Activated CD8-positive, alpha-beta T cell treated with anti-CD3 and anti-CD28 coated beads for 36 hours (primary cell): ENCODE data around the gene PACSIN3. TPM values are rescaled to one million over a fixed set of nuclear protein-coding genes. Genes with fewer than 3 reads are reported as not detected.

Source experiments
- ATAC-seq: fragments of 200-7000 bp; cut with Tn5 transposase; one replicate; pipeline ENCODE4 v1.10.0; 2021; ENCODE audit warnings: mild to moderate bottlenecking, moderate library complexity
- CTCF ChIA-PET: fragments of 350-600 bp; sonication (Branson Sonifier 250); formaldehyde crosslinking; loops from one replicate; lab custom pipeline; 2021; ENCODE audit warnings: antibody characterized with exemption; lab: Charles Lee
- POLR2A ChIA-PET: fragments of 350-600 bp; sonication (Branson Sonifier 250); formaldehyde crosslinking; loops from one replicate; lab custom pipeline; 2021; ENCODE audit warnings: antibody characterized with exemption; lab: Charles Lee
- DNase-seq: peaks from one replicate; pipeline ENCODE4 v3.0.0-alpha.2; 2020
- H3K27ac Mint-ChIP-seq: one replicate; pipeline ENCODE4 v1.8.0; 2021; ENCODE audit warnings: mild to moderate bottlenecking, mixed read lengths
- H3K27me3 Mint-ChIP-seq: one replicate; pipeline ENCODE4 v1.8.0; 2021; ENCODE audit warnings: mixed read lengths
- H3K36me3 Mint-ChIP-seq: one replicate; pipeline ENCODE4 v1.8.0; 2021; ENCODE audit warnings: low read depth, mixed read lengths
- H3K4me1 Mint-ChIP-seq: one replicate; pipeline ENCODE4 v1.8.0; 2021; ENCODE audit warnings: low read depth, mixed read lengths
- H3K4me3 Mint-ChIP-seq: one replicate; pipeline ENCODE4 v1.8.0; 2021; ENCODE audit warnings: mild to moderate bottlenecking, moderate library complexity, mixed read lengths
- H3K9me3 Mint-ChIP-seq: one replicate; pipeline ENCODE4 v1.8.0; 2021; ENCODE audit warnings: mixed read lengths
- CTCF ChIP-seq: fragments of 200-600 bp; IDR thresholded peaks from one replicate; pipeline ENCODE4 v1.8.0; 2022; ENCODE audit warnings: antibody characterized with exemption, mild to moderate bottlenecking
- intact Hi-C: fragments of 100-400 bp; cut with micrococcal nuclease; formaldehyde crosslinking; loops from one replicate; pipeline ENCODE4 v1.10.0; 2022
- total RNA-seq, 2 experiments: library from RNA; stranded (reverse); gene quantifications; one replicate each; pipeline ENCODE4 v1.2.3, GENCODE V29; 2021

PACSIN3 gene
- total RNA-seq, 2 experiments from 2014 or later = 4.7 to 8.0 TPM

DNA sequence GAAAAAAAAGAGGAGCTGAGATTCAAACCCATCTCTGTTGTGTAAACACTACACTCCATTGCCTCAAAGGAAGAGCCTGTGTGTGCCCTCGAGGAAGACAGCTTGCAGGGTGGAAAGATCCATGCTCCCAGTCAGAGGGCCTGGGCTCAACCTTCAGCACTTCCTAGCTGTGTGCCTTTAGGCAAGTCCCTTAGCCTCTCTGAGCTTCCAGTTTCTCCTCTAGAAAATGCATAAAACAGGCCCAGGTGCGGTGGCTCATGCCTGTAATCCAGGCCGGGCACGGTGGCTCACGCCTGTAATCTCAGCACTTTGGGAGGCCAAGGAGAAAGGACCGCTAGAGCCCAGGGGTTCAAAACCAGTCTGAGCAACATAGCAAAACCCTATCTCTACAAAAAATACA lies 5.0 kb downstream of the PACSIN3 start:
- no peak overlapping the region for H3K4me3 Mint-ChIP-seq
- ChIA-PET POLR2A (interaction anchor here (1.7 kb wide), 1 partner anchor 15 kb away, joined by 7 read pairs; no protein-coding TSS in a partner anchor), CTCF (interaction anchor here (1.4 to 5.1 kb wide), 4 partner anchors 30 to 193 kb away, joined by 4 to 46 read pairs (median 4); partner anchors contain the start of gene NR1H3)
- no peaks in the 10 kb centered on the region for H3K9me3 Mint-ChIP-seq
- peaks cover 9% of the 10 kb centered on the region for H3K4me1 Mint-ChIP-seq
- ATAC-seq (no peak), DNase-seq (no peak)
- no peaks in the 10 kb centered on the region for H3K36me3 Mint-ChIP-seq
- no peak for TF ChIP-seq CTCF
- no peak overlapping the region for H3K27ac Mint-ChIP-seq
- intact Hi-C loops = no loop called here
- H3K27me3 Mint-ChIP-seq = peaks cover 8% of the 10 kb centered on the region

- ChIA-PET POLR2A (interaction anchor here (0.5 to 5.5 kb wide), 2 partner anchors 35 to 55 kb away, joined by 3 to 41 read pairs; partner anchors contain the start of gene DDB2), CTCF (interaction anchor here (0.8 to 5.1 kb wide), 17 partner anchors 8 to 285 kb away, joined by 3 to 46 read pairs (median 6); partner anchors contain the start of genes ACP2, DDB2, MADD and NR1H3)
- TF ChIP-seq CTCF = no peak
- DNase-seq = no peak
- H3K4me3 Mint-ChIP-seq = no peak overlapping the region
- intact Hi-C loops = no loop called here
- no peak overlapping the region for H3K27ac Mint-ChIP-seq
- peaks cover 19% of the 10 kb centered on the region for H3K4me1 Mint-ChIP-seq
- no peaks in the 10 kb centered on the region for H3K9me3 Mint-ChIP-seq
- no peak for ATAC-seq
- peaks cover 8% of the 10 kb centered on the region for H3K27me3 Mint-ChIP-seq
- H3K36me3 Mint-ChIP-seq = peaks cover 7% of the 10 kb centered on the region
These were observed 6.0 kb downstream of the PACSIN3 start for GRCh38 chr11:47180006-47180787.

DNA sequence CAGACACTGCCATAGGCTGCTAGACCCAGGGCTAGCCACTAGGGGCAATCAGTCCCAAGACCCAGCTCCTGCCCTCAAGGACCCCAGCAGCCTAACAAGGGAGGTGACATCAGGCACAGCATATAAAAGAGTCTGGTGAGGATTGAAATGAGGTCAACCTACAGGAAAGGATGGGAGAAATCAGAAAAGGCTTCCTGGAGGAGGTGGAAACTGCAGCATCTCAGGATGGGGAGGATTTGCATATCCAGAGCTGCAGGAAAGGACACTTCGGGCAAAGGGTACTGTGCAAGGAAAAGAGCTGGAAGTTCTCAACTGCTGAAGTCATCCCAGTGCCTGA lies 6.6 kb downstream of the PACSIN3 start:
- peaks cover 5% of the 10 kb centered on the region for H3K27me3 Mint-ChIP-seq
- no peaks in the 10 kb centered on the region for H3K9me3 Mint-ChIP-seq
- peak; percentile 19 for ATAC-seq
- no peak overlapping the region for H3K27ac Mint-ChIP-seq
- H3K4me1 Mint-ChIP-seq = peaks cover 24% of the 10 kb centered on the region
- no peak overlapping the region for H3K4me3 Mint-ChIP-seq
- intact Hi-C loops = loop anchor here (5.0 kb wide), 2 partner anchors 38 to 78 kb away; partner anchors contain the start of gene NR1H3
- H3K36me3 Mint-ChIP-seq = peaks cover 7% of the 10 kb centered on the region
- POLR2A ChIA-PET = interaction anchor here (0.5 to 5.5 kb wide), 2 partner anchors 36 to 54 kb away, joined by 3 to 41 read pairs; partner anchors contain the start of gene DDB2
- TF ChIP-seq CTCF = peak; percentile 56
- CTCF ChIA-PET = interaction anchor here (0.8 to 5.1 kb wide), 16 partner anchors 8 to 285 kb away, joined by 3 to 46 read pairs (median 6); partner anchors contain the start of genes ACP2, DDB2, MADD and NR1H3
- peak; percentile 69 for DNase-seq

GRCh38 chr11:47178737-47179654 lies 7.2 kb downstream of the PACSIN3 start:
- intact Hi-C loops = loop anchor here (5.0 kb wide), 2 partner anchors 38 to 78 kb away; partner anchors contain the start of gene NR1H3

More at GRCh38 chr11:47178737-47179654, 7.2 kb downstream of the PACSIN3 start:
- H3K36me3 Mint-ChIP-seq = peaks cover 8% of the 10 kb centered on the region
- no peaks in the 10 kb centered on the region for H3K27me3 Mint-ChIP-seq
- no peak for TF ChIP-seq CTCF
- H3K27ac Mint-ChIP-seq = no peak overlapping the region
- no peak for ATAC-seq
- no peaks in the 10 kb centered on the region for H3K9me3 Mint-ChIP-seq
- H3K4me3 Mint-ChIP-seq = no peak overlapping the region
- peaks cover 25% of the 10 kb centered on the region for H3K4me1 Mint-ChIP-seq
- DNase-seq = no peak
- ChIA-PET CTCF (interaction anchor here (0.6 to 5.1 kb wide), 28 partner anchors 9 to 286 kb away, joined by 3 to 46 read pairs (median 4); partner anchors contain the start of genes ACP2, DDB2, MADD and NR1H3), POLR2A (interaction anchor here (0.6 to 5.5 kb wide), 4 partner anchors 8 to 232 kb away, joined by 3 to 41 read pairs (median 9); partner anchors contain the start of genes ACP2, DDB2 and PACSIN3)
